Renal cortex interstitium (tissue), 11 donors: ENCODE results near the gene GPM6B. TPM values are rescaled to one million over a fixed set of nuclear protein-coding genes. Genes with fewer than 3 reads are reported as not detected.

ENCODE experiments used
- DNase-seq, 11 donors: peaks; one replicate each; pipeline ENCODE4 v3.0.0-alpha.2; 2013; ENCODE audit warnings: low read depth in 9 of 11, low spot score in 4 of 11; ENCODE audit errors: extremely low read depth in 1 of 11
- polyA plus RNA-seq, 3 donors: library from polyadenylated mRNA; unstranded; fragments of 120-200 nt; gene quantifications; one replicate each; pipeline ENCODE4 v1.2.1, GENCODE V29; 2013; ENCODE audit not compliant: insufficient read length in 3 of 3

The GPM6B gene
- polyA plus RNA-seq, 3 donors: 18.9 to 24.4 (median 21.8) TPM

DNA sequence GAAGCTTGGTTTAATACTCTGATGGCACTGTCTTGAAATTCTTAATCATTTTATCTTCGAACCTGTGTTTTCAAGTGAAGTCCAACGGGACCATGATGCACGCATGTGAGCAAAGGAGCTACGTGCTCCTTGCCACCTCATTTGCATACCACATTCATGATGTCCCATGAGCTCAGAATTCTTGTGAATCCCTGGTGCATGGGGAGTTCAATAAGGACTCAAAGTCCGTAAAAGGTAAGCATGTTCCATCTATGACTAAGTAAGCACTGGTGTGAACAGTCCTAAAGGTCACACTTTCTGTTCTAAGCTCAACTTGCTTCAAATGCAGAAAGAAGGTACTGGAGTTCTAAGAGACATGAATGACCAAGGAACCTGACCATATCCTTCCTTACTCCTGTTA, 13.1 kb upstream of the GPM6B start:
- no peak for DNase-seq

- no peak for DNase-seq
Measured at GRCh38 chrX:13828392-13828791, 11.5 kb upstream of the GPM6B start.

- DNase-seq: no peak
Measured at GRCh38 chrX:13827298-13828090, 10.6 kb upstream of the GPM6B start.

DNA sequence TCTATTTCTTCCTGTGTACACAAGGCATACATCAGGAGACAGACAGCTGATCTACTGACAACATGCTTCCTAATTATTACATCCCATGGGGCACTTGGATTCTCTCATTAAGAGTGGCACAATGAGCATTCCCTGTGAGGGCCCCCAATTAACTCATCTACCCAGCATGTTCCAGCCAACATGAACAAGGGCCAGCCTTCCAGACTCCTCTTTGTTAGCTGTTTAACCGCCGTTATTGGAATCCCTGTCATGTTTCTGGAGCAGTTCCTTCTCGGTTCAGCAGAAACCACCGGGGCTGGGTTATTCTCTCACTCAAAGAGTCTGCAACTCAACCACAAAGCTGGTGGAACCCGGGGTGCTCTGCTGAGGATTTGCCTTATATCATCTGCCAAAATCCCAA, 9.9 kb upstream of the GPM6B start:
- no peak for DNase-seq

GRCh38 chrX:13825178-13825762, 8.4 kb upstream of the GPM6B start:
- no peak for DNase-seq

DNA sequence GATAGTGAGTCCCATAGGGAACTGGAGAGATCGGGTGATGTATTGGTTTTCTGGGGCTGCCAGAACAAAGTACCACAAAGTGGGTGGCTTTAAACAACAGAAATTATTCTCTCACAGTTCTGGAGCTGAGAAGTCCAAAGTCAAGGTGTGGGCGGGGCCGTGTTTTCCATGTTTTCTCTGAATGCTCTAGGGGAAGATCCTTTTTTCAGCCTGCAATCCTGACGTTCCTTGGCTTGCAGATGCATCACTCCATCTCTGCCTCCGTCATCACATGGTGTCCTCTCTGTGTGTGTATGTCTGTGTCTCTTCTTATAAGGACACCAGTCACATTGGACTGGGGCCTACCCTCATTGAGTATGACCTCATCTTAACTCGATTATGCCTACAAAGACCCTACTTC, 7.9 kb upstream of the GPM6B start:
- no peak for DNase-seq

DNA sequence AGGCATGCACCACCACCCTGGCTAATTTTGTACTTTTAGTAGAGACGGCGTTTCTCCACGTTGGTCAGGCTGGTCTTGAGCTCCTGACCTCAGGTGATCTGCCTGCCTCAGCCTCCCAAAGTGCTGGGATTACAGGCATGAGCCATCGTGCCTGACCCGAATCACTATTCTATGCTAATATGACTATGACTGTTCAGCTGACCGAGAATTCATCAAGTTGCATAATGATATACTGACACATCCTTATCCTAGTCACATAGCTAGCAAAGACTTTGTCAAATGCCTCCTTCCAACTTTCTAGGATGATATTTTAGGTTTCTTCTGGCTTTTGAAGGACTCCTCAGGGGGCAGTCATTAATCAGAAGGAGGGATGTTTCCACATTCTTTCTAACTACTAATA, 4.8 kb upstream of the GPM6B start:
- DNase-seq: no peak

DNA sequence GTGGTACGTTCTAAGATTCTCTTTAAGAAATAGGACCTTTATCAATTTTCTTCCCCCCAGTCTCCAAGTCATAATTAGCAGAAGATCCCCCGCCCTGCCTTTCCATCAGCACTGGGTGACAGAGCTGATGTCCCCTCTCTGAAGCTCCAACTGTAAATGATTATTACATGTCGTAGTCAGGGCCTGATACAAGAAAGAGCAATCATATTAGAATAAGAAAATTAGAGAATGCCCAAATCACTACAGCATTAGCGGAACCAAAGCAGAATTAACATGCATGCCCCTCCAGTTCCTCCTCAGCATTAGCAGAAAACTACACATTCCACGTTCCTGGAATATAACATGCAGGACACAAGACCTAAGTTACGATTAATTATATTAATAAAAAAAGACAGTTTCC, 717 bp downstream of the GPM6B start:
- no peak for DNase-seq

GRCh38 chrX:13815664-13816063, 1.2 kb downstream of the GPM6B start:
- no peak for DNase-seq

DNA sequence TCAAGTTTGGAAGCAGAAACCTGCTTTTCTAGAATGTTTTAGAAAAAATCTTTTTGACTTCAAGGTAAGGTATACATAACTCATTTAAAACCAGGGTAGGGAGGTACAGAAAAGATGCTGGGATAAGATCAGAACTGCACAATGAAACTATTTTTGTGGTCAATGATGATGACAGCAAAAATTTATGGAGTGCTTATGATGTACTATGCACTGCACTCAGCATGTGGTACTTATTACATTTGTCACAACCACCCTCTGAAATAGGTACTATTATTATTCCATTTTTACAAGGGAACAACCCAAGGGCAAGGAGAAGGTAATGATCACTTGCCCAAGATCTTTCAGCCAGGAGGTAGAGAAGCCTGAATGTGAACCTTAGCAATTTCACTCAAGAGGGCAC, 8.0 kb downstream of the GPM6B start:
- no peak for DNase-seq

DNA sequence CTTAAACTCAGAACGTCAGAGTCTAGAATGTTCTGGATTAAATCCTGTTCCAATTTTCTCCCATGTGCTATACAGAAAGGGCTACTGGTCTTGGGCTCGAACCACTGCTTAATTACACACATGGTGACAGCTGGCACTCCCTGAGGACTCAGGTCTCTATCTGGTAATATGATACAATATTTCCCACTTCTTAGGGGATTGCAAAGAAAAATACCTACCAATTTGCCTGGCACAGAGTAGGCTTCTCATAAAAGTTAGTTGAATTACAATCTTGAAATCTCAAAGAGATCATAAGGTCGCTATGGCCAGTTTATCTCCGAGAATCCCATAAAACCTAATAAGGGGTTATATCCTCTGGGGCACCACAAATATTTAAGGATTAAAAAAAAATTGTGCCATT, 8.6 kb downstream of the GPM6B start:
- no peak for DNase-seq

DNA sequence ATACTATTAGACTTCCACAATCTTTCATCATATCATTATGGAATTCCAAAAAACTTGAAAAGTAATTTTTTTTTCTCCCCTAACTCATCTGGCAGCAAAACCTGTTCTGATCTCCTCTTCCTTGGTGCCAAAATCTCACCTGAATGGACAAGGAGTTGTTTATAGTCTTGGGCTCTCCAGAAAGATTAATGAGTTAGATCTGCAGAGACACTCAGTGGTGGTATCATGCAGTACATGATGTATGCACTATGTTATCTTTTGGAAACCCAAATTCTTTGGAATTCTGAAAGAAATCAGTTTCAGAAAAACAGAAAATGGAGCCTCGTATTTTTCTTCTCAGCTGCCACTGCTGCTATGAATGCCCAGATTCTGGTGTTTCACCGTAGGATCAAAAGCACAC, 11.7 kb downstream of the GPM6B start:
- no peak for DNase-seq

DNA sequence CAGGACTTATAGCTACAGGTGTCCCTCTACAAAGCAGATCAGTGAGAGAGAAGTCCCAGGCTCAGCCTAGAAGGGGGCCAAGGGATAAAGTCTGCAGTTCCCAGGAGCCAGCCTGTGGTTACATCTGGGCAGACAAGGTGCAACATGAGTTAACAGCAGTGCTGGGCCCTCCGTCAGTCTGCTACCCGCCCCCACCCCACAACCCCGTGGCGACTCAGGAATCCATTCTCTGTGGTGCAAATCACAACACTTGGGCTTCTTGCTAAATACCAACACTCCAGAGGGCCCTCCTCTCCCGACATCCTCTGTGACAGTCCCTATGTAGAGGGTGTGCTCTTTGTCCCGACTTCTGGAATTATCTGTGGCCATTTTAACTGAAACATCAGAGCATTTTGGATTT, 13.8 kb downstream of the GPM6B start:
- no peak for DNase-seq

DNA sequence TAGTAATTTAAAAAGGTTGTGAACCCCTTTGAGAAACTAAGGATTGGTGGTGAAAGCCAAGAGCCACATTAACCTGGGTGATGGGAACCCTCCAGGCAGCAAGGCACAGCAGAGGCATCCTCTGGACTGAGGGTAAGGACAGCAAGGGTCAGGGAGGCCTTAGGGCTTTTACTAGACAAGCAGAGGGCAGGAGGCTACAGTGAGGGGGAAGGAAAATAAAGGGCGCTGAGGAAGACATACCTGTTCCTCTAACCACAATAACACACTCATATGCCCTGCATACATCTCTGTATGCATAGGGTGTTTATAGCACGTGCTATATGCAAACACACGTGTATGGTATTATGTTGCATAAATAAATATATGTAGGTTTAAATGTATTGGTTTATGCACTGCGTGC, 18.7 kb downstream of the GPM6B start:
- no peak for DNase-seq

DNA sequence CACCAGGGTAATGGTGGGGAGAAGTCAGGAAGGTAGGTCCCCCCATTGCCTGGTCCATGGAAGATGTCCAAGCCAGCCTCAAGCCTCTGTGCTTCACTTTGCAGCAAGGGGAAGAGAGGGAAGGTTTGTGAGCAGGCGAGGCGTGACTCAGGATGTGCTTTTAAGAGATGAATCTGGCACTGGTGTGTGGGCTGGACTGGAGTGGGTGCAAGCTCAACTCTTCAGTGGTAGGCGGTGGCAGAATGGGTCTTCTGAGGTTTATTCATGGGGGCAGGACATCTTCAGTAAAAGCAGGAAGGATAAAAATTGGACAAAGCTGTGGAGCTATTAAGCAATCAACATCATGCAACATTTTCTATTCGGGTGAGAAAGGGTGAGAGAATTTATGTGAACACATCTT, 19.4 kb downstream of the GPM6B start:
- no peak for DNase-seq

DNA sequence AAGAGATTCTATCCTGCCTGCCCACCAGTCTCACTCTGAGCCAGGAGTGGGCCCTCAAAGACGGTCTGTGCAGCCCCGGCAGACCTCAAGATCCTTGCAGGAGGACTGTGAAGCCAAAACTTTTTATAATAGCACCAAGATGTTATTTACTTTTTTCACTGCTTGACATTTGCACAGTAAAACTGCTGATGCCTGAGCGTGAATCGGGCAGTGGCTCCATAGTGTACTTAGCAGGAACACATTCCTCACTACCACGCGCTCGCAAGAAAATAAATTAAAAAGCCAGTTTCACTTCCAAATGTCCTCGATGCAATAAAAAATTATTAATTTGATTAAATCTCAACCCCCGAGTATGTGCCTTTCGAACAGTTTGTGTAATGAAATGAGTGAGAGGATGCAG, 22.5 kb downstream of the GPM6B start:
- DNase-seq: no peak

- DNase-seq: no peak
Measured at GRCh38 chrX:13793897-13794296, 23.0 kb downstream of the GPM6B start.

GRCh38 chrX:13791559-13791958, 25.3 kb downstream of the GPM6B start:
- no peak for DNase-seq

GRCh38 chrX:13791145-13791544, 25.7 kb downstream of the GPM6B start:
- no peak for DNase-seq

DNA sequence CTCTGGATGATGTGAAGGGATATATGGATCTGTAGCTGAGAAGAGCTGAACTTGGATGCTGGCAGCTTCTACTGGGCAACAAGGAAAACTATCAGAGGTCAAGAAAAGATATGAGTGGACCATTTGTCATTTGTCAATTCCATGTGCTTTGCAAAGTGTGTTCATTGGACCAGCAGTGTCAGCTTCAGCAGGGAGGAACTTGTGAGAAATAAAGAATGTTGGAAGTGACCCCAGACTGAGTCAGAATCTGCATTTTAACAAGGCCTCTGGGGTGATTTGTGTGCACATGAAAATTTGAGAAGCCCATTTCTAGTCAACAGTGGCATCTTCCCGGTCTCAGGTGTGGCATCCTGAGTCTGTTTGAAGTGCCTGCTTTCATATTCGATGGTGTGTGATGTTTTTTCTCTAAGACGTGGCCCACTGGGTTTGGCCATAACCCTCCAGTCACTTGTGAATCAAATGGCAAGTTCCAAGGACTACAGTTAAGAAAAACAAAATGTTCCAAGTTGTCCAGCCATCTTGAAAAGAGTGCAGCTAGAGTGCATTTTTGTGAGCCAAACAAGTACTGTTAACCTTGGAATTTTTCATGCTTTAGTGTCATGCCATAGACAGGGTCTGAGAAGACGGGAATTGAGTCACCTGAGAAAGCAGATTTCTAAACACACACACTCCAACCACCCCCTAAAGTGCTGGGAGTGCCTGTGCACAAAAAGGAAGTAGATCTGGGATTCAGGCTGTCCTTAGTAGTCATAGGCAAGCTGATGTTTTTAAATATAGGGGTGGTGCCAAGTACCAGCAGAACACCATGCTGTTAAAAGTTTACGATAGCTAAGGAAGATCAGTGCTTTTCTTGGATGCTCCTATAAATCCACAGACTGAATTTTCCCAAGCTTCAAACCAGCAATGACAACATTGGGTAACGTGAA, 26.4 kb downstream of the GPM6B start:
- no peak for DNase-seq
